ENCODE measurements around the gene CRYBB2. TPM values are rescaled to one million over a fixed set of nuclear protein-coding genes. Genes with fewer than 3 reads are reported as not detected.

The CRYBB2 gene
- polyA plus RNA-seq, 1 of the 3 experiments (the other 2 are of a cell fraction) = 0.69 TPM

DNA sequence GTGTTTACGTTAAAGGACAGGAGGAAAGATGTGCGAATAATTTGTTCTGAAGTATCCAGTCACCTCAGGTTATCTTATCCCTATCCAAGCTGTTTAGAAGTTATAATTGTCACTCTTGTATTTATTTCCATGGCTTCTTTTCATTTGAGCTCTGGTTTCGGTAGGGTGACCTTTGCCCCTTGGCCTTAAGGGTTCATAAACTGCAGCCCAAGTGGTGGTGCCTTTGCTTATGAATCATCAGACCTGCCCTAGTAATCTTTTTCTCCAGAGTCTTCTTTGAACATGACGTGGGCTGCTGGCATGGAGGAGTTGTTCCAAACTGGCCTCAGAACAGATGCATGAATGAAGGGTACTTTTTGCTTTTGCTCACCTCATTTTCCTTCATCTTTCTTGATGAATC lies 26.3 kb upstream of the CRYBB2 start:
- H2AFZ ChIP-seq (ENCODE audit: low read depth) = no peak overlapping the region
- H3K9me3 ChIP-seq = no peaks in the 10 kb centered on the region
- no peak for TF ChIP-seq FOXJ3 (CRISPR knock-in tag; IDR thresholded peaks at IDR 0.05)
- no peak for TF ChIP-seq NFIC (IDR thresholded peaks at IDR 0.05; ENCODE audit: borderline replicate concordance)
- TF ChIP-seq MXI1 (IDR thresholded peaks at IDR 0.05; ENCODE audit: low read depth, low read length) = no peak
- no peak for TF ChIP-seq RCOR1 (IDR thresholded peaks at IDR 0.05; ENCODE audit: low read length)
- H3K27me3 ChIP-seq (ENCODE audit: insufficient read depth) = no peaks in the 10 kb centered on the region
- peaks cover 19 to 37% of the 10 kb centered on the region in 2 experiments for H3K36me3 ChIP-seq (replicated peaks in 1 of 2; ENCODE audit: control insufficient read depth in 1 of 2, insufficient read depth in 2 of 2, low read length in 1 of 2)
- no peak overlapping the region for H3K4me2 ChIP-seq
- POLR2A ChIA-PET = interaction anchor here (0.6 kb wide), 1 partner anchor 827 kb away, joined by 3 read pairs; no protein-coding TSS in a partner anchor
- H3K4me1 ChIP-seq (ENCODE audit: control insufficient read depth in 1 of 2, insufficient read depth in 2 of 2, low read depth in 1 of 2, low read length in 1 of 2) = no peaks in the 10 kb centered on the region
- 94% methylated on average over 4 of the region's 4 CpGs for WGBS (ENCODE audit: low lambda C conversion rate)
- H3K9ac ChIP-seq = no peak overlapping the region
- no peak for DNase-seq
- H3F3A ChIP-seq (replicated peaks; ENCODE audit: insufficient read depth) = no peaks in the 10 kb centered on the region
- no peaks in the 10 kb centered on the region for H3K79me2 ChIP-seq (ENCODE audit: insufficient read depth)
- CTCF ChIA-PET = interaction anchor here (0.6 to 1.8 kb wide), 3 partner anchors 9 to 44 kb away, joined by 3 to 16 read pairs (median 3); no protein-coding TSS in a partner anchor
- H3K9me2 ChIP-seq = no peaks in the 10 kb centered on the region
- no peak overlapping the region for H3K4me3 ChIP-seq (ENCODE audit: low read depth in 2 of 2, low read length in 1 of 2)
- H4K20me1 ChIP-seq (ENCODE audit: insufficient read depth) = no peaks in the 10 kb centered on the region
- no peak overlapping the region for H3K27ac ChIP-seq (ENCODE audit: low read depth in 2 of 2, low read length in 1 of 2)

DNA sequence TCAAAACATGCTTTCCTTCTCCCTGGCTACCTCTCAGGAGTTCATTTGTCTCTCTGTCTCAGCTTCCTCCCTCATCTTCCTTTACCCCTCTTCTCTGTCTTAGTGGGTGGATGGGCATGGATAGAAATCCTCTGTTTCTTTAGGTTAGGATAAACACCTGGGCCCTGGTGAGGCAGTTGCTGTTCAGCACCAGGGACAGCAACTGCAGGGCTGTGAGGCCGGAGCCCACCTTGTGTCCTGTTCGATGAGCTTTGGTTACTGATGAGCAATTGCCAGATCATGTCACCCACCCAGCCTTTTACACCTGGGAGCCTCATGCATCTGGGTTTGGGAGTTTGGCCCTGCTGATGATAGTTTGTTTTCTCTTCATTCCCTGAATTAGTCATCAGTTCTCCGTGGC lies 25.9 kb upstream of the CRYBB2 start:
- TF ChIP-seq TEAD4 (IDR thresholded peaks at IDR 0.05; ENCODE audit: borderline replicate concordance, insufficient read depth) = no peak
- TF ChIP-seq, protein P1, sequence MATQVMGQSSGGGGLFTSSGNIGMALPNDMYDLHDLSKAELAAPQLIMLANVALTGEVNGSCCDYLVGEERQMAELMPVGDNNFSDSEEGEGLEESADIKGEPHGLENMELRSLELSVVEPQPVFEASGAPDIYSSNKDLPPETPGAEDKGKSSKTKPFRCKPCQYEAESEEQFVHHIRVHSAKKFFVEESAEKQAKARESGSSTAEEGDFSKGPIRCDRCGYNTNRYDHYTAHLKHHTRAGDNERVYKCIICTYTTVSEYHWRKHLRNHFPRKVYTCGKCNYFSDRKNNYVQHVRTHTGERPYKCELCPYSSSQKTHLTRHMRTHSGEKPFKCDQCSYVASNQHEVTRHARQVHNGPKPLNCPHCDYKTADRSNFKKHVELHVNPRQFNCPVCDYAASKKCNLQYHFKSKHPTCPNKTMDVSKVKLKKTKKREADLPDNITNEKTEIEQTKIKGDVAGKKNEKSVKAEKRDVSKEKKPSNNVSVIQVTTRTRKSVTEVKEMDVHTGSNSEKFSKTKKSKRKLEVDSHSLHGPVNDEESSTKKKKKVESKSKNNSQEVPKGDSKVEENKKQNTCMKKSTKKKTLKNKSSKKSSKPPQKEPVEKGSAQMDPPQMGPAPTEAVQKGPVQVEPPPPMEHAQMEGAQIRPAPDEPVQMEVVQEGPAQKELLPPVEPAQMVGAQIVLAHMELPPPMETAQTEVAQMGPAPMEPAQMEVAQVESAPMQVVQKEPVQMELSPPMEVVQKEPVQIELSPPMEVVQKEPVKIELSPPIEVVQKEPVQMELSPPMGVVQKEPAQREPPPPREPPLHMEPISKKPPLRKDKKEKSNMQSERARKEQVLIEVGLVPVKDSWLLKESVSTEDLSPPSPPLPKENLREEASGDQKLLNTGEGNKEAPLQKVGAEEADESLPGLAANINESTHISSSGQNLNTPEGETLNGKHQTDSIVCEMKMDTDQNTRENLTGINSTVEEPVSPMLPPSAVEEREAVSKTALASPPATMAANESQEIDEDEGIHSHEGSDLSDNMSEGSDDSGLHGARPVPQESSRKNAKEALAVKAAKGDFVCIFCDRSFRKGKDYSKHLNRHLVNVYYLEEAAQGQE (IDR thresholded peaks at IDR 0.05; ENCODE audit: low read depth, low read length) = peak; percentile 94
- Histone ChIP-seq H3K9ac (no peak overlapping the region), H3K4me2 (no peak overlapping the region), H3K27ac (ENCODE audit: low read depth in 2 of 2, low read length in 1 of 2) (no peak overlapping the region), H4K20me1 (ENCODE audit: insufficient read depth) (no peaks in the 10 kb centered on the region), H2AFZ (ENCODE audit: low read depth) (no peak overlapping the region), H3K79me2 (ENCODE audit: insufficient read depth) (no peaks in the 10 kb centered on the region), H3K4me1 (ENCODE audit: control insufficient read depth in 1 of 2, insufficient read depth in 2 of 2, low read depth in 1 of 2, low read length in 1 of 2) (no peaks in the 10 kb centered on the region), H3K9me2 (no peaks in the 10 kb centered on the region), H3F3A (replicated peaks; ENCODE audit: insufficient read depth) (no peaks in the 10 kb centered on the region), H3K4me3 (ENCODE audit: low read depth in 2 of 2, low read length in 1 of 2) (no peak overlapping the region), H3K9me3 (no peaks in the 10 kb centered on the region), H3K36me3 (replicated peaks in 1 of 2; ENCODE audit: control insufficient read depth in 1 of 2, insufficient read depth in 2 of 2, low read length in 1 of 2) (peaks cover 19 to 37% of the 10 kb centered on the region in 2 experiments), H3K27me3 (ENCODE audit: insufficient read depth) (no peaks in the 10 kb centered on the region)
- ChIA-PET POLR2A (no interaction called here), CTCF (interaction anchor here (0.6 to 1.8 kb wide), 3 partner anchors 9 to 43 kb away, joined by 3 to 16 read pairs (median 3); no protein-coding TSS in a partner anchor)
- 100% methylated on average over 1 of the region's 3 CpGs for WGBS (ENCODE audit: low lambda C conversion rate)
- DNase-seq = no peak

DNA sequence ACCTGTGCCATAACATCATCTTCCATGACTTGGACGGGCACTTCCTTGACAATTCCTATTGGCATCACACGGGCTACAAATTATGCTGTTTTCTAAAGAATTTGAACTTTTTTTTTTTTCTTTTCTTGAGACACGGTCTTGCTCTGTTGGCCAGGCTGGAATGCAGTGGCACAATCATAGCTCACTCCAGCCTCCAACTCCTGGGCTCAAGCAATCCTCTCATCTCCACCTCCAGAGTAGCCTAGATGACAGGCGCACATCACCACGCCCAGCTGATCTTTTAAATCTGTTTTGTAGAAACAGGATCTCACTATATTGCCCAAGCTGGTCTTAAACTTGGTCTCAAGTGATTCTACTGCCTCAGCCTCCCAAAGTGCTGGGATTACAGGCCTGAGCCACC lies 23.1 kb upstream of the CRYBB2 start:
- Histone ChIP-seq H3K36me3 (replicated peaks in 1 of 2; ENCODE audit: control insufficient read depth in 1 of 2, insufficient read depth in 2 of 2, low read length in 1 of 2) (peaks cover 19 to 29% of the 10 kb centered on the region in 2 experiments), H3K4me1 (ENCODE audit: control insufficient read depth in 1 of 2, insufficient read depth in 2 of 2, low read depth in 1 of 2, low read length in 1 of 2) (no peaks in the 10 kb centered on the region), H3K27ac (ENCODE audit: low read depth in 2 of 2, low read length in 1 of 2) (no peak overlapping the region), H3K79me2 (ENCODE audit: insufficient read depth) (no peaks in the 10 kb centered on the region), H3F3A (replicated peaks; ENCODE audit: insufficient read depth) (no peaks in the 10 kb centered on the region), H3K27me3 (ENCODE audit: insufficient read depth) (no peaks in the 10 kb centered on the region), H3K4me2 (no peak overlapping the region), H3K9me3 (no peaks in the 10 kb centered on the region), H3K9ac (no peak overlapping the region), H3K4me3 (ENCODE audit: low read depth in 2 of 2, low read length in 1 of 2) (no peak overlapping the region), H4K20me1 (ENCODE audit: insufficient read depth) (no peaks in the 10 kb centered on the region), H2AFZ (ENCODE audit: low read depth) (no peak overlapping the region), H3K9me2 (no peaks in the 10 kb centered on the region)
- WGBS (ENCODE audit: low lambda C conversion rate) = 99% methylated on average over 5 of the region's 5 CpGs
- ChIA-PET POLR2A (no interaction called here), CTCF (interaction anchor here (0.6 to 1.8 kb wide), 4 partner anchors 8 to 1250 kb away, joined by 3 to 9 read pairs (median 4); no protein-coding TSS in a partner anchor)
- DNase-seq = no peak
- TF ChIP-seq MEF2A (IDR thresholded peaks at IDR 0.05; ENCODE audit: borderline replicate concordance, low read depth) (no peak), NRF1 (IDR thresholded peaks at IDR 0.05; ENCODE audit: low read depth, low read length) (no peak), EZH2phosphoT487 (IDR thresholded peaks at IDR 0.05; ENCODE audit: borderline replicate concordance, low read depth) (no peak), GABPA (IDR thresholded peaks at IDR 0.05; ENCODE audit: low read depth) (no peak), POLR2AphosphoS5 (IDR thresholded peaks at IDR 0.05; ENCODE audit: low read depth, low read length) (no peak), TEAD4 (IDR thresholded peaks at IDR 0.05; ENCODE audit: borderline replicate concordance, insufficient read depth) (no peak)
- TF ChIP-seq, protein P1 (IDR thresholded peaks at IDR 0.05; ENCODE audit: low read depth, low read length) = no peak
- TF ChIP-seq, protein P2, sequence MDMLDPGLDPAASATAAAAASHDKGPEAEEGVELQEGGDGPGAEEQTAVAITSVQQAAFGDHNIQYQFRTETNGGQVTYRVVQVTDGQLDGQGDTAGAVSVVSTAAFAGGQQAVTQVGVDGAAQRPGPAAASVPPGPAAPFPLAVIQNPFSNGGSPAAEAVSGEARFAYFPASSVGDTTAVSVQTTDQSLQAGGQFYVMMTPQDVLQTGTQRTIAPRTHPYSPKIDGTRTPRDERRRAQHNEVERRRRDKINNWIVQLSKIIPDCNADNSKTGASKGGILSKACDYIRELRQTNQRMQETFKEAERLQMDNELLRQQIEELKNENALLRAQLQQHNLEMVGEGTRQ (IDR thresholded peaks at IDR 0.05; ENCODE audit: borderline replicate concordance, low read depth, low read length) = no peak

Measured in SK-N-SH (cell line).